Urinary bladder (tissue), 4 donors: ENCODE measurements around the gene TUT7. TPM values are rescaled to one million over a fixed set of nuclear protein-coding genes. Genes with fewer than 3 reads are reported as not detected.

ENCODE experiments used
- DNase-seq: peaks from one replicate; pipeline ENCODE4 v3.0.0-alpha.2; 2015; ENCODE audit errors: extremely low spot score
- H3K27ac ChIP-seq: one replicate; pipeline ENCODE4 v1.5.1; 2013; ENCODE audit warnings: low read depth, mild to moderate bottlenecking, moderate library complexity
- H3K36me3 ChIP-seq: one replicate; pipeline ENCODE4 v1.6.1; 2013; ENCODE audit warnings: mild to moderate bottlenecking, moderate library complexity; ENCODE audit not compliant: insufficient read depth
- H3K4me1 ChIP-seq: one replicate; pipeline ENCODE4 v1.6.1; 2013; ENCODE audit warnings: mild to moderate bottlenecking, moderate library complexity; ENCODE audit not compliant: insufficient read depth
- H3K4me3 ChIP-seq: one replicate; pipeline ENCODE4 v1.5.1; 2013; ENCODE audit warnings: low read depth, low read length
- WGBS: extraction: QIAGEN DNeasy Blood & Tissue Kit; methylation state at CpG from one replicate; pipeline ENCODE4 v1.1.7; 2013; 5-methylcytosine and 5-hydroxymethylcytosine counted together
- polyA plus RNA-seq: library from polyadenylated mRNA; stranded (reverse); fragments of 200-250 nt; gene quantifications from one replicate; pipeline ENCODE4 v1.2.3, GENCODE V29; 2013
- total RNA-seq: library from RNA; depleted of rRNA; stranded (reverse); fragments of >200 nt; gene quantifications from one replicate; pipeline ENCODE4 v1.2.3, GENCODE V29; 2014
- donor health status: healthy with polysubstance abuse.
- donor health status: healthy.

Gene TUT7
- total and polyA plus RNA-seq, 2 donors = 11.6 to 45.0 TPM

DNA sequence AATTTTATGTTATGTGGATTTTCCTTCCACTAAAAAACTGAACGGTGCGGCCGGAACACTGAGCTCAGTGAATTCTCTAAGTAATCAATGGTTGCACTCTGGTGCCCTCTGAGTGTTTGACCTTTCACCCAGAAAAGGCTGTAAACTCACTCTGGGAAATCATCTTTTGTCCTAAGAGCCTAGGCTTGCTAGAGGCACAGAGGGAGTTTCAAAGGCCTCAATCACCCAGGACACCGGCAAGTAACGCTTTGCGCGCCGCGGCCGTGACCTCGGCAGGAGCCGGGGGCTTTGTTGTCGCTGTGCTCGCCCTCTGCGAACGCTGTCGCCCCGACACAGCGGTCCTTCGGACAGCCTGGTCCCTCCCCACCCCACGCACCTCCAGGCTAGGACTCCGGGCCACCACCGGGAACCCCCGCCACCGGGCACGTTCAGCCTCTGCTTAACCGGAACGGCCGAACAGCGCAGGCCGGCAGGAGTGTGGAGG is 72.6 kb downstream of the TUT7 start:
- H3K27ac ChIP-seq = peak overlapping the region; percentile 95
- peaks cover 2% of the 10 kb centered on the region for H3K4me1 ChIP-seq
- no peak for DNase-seq
- under 1% methylated on average over 31 of the region's 31 CpGs for WGBS
- peak overlapping the region; percentile 77 for H3K4me3 ChIP-seq
- H3K36me3 ChIP-seq = no peaks in the 10 kb centered on the region

DNA sequence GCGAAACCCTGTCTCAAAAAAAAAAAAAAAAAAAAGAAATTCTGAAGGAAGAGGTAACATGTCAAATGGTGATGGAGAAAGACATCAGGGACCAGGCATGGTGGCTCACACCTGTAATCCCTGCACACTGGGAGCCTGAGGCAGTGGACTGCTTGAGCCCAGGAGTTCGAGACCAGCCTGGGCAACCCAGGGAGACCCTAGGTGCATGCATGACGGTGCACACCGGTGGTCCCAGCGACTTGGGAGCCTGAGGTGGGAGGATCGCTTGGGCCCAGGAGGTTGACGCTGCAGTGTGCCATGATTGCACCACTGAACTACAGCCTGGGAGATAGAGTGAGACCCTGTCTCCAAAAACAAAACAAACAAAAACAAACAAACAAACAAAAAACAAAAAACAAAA is 73.6 kb downstream of the TUT7 start:
- DNase-seq = no peak
- H3K36me3 ChIP-seq = no peaks in the 10 kb centered on the region
- H3K4me3 ChIP-seq = no peak overlapping the region
- H3K27ac ChIP-seq = no peak overlapping the region
- H3K4me1 ChIP-seq = peaks cover 2% of the 10 kb centered on the region
- WGBS = 96% methylated on average over 7 of the region's 7 CpGs

DNA sequence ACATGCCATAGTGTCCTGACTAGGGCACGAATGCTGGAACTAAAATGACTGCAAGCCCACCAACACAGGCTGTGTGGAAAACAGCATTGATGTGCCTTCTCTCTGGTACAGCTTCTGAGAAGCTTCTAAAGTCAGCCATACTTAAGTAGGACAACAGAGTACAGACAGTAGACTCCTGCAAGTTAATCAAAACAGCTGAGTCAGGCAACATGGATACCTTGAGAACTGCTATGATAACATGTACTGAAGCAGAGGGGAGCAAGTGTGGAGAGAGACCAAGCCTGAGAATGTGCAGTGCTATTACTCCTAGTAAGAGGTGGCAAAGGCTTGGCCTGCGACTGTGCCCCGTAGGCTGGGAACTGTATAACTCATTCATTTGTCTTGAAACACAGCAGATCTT is 74.4 kb downstream of the TUT7 start:
- no peak for DNase-seq
- WGBS = 91% methylated on average over 3 of the region's 3 CpGs
- Histone ChIP-seq H3K4me3 (no peak overlapping the region), H3K36me3 (no peaks in the 10 kb centered on the region), H3K4me1 (peaks cover 2% of the 10 kb centered on the region), H3K27ac (no peak overlapping the region)

DNA sequence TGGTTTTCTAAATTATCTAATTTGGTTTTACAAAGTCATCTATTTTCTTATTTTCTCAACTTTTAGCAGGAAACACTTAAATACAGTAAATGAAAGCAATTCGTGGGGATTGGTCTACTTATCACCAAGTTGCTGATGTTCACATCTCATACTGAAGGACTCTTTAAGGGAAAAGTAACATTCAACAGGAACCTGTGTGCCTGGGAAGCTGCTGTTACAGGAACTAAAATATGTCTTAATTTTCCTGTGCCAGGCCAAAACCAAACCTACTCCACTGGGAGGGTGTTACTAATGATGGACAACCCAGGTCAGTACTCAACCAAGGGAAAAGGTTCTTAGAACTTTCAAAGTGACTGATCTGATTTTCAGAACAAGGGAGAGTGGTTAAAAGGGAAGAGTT is 77.1 kb downstream of the TUT7 start:
- H3K36me3 ChIP-seq = no peaks in the 10 kb centered on the region
- peaks cover 2% of the 10 kb centered on the region for H3K4me1 ChIP-seq
- H3K4me3 ChIP-seq = no peak overlapping the region
- DNase-seq = no peak
- no peak overlapping the region for H3K27ac ChIP-seq
- 54% methylated on average over 1 of the region's 1 CpG for WGBS

DNA sequence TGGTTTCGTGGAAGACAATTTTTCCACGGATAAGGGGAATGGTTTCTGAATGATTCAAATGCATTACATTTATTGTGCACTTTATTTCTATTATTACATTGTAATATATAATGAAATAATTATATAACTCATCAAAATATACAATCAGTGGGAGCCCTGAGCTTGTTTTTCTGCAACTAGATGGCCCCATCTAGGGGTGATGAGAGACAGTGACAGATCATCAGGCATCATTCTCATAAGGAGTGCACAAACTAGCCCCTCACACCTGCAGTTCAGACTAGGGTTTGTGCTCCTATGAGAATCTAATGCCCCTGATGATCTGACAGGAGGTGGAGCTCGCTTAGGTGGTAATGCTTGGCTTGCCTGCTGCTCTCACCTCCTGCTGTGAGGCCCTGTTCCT is 78.2 kb downstream of the TUT7 start:
- Histone ChIP-seq H3K4me3 (no peak overlapping the region), H3K4me1 (peaks cover 2% of the 10 kb centered on the region), H3K36me3 (peaks cover 3% of the 10 kb centered on the region), H3K27ac (no peak overlapping the region)
- DNase-seq = no peak
- WGBS = 89% methylated on average over 3 of the region's 3 CpGs

DNA sequence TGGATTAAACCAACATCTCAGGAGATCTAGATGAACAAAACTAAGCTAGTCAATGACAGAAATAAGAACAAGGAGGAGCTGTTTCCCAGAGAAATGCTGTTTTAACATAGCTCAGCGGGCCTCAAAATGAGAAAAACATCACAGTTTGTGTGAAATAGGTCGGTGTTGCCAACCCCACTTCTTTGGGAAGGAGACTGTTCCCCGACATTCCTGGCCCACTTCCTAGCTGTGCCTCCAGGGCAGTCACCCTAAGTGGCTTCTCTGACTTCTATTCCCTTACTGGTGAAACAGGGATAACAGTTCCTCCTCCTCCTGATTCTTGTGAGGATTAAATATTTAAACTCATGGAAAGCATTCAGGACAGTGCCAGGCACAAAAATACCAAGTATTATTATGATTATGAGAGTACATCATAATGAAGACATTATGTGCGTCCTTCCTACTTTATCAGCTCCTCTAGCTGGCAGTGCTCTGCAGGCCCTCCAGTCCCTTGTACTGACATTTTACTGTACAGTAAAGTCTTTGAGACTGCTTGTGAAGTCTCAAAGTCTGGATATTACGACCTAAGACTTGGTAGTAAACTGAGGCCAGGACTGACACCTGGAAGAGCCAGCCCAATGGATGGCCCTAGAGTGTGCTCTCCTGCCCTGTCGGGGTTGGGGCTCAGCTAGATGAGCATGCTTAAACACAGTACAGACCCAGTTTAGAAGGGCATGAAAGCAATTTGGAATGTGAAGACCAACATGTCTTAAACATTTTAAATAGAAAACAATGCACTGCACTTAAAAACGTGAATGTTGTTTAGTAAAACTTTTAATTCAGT is 79.2 kb downstream of the TUT7 start:
- no peak overlapping the region for H3K27ac ChIP-seq
- H3K4me3 ChIP-seq = no peak overlapping the region
- H3K4me1 ChIP-seq = no peaks in the 10 kb centered on the region
- H3K36me3 ChIP-seq = peaks cover 3% of the 10 kb centered on the region
- 81% methylated on average over 7 of the region's 7 CpGs for WGBS
- no peak for DNase-seq

DNA sequence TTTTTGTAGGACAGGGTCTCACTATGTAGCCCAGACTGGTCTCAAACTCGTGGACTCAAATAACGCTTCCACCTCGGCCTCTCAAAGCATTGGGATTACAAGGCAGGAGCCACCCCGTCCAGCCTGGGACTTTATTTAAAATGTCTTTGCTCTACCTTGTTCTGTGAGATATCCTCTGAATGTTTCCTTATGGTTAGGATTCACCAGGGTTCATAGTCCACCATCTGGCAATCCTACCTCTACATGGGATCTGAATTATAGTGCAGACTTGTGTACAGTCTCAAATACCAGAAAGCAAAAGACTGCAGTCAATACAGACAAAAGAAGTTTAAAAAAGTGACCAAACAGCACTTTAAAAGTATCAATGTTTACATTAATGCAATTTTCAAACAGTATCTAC is 82.0 kb downstream of the TUT7 start:
- no peak overlapping the region for H3K4me3 ChIP-seq
- 93% methylated on average over 4 of the region's 4 CpGs for whole genome bisulfite sequencing
- H3K27ac ChIP-seq = no peak overlapping the region
- DNase-seq = no peak
- no peaks in the 10 kb centered on the region for H3K4me1 ChIP-seq
- peaks cover 5% of the 10 kb centered on the region for H3K36me3 ChIP-seq

DNA sequence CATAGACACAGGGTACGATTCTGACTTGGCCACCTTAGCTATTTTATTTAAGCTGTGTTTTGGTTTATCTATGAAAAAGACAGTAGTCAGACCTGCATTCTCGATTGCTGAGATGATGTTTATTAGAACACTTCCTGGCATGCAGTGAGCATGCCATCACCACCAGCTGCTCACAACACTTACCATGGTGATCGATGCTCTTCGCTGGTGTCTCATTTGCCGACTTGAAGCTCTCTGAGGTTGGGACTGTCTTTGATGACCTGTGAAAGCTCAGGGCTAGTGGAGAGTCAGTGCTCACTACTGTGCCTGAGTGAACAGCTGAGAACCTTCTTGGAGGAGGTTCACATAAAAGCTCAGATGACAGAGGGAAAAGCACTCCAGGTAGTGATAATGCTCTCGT is 90.3 kb downstream of the TUT7 start:
- Histone ChIP-seq H3K4me3 (no peak overlapping the region), H3K36me3 (peaks cover 6% of the 10 kb centered on the region), H3K27ac (no peak overlapping the region), H3K4me1 (no peaks in the 10 kb centered on the region)
- no peak for DNase-seq
- WGBS = 82% methylated on average over 6 of the region's 6 CpGs

DNA sequence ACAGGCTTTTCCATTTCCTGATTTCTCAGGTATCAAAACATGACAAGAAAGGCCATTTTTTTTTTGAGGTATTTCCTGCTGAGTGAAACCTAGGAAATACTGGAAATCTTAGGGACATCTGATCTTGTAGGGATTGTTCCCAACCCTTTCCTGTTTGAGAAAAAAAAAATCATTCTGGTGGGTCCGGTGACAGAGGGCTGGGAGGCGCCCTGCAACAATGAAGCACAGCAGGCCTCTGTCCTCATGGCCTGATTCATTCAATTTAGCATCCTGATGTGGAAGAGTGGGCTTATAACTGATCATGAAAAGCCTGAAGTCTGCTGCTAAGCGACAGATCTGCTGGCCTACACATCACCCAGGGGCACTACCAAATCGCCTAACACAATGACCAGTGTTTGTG is 91.7 kb downstream of the TUT7 start:
- H3K27ac ChIP-seq = no peak overlapping the region
- DNase-seq = no peak
- peaks cover 4% of the 10 kb centered on the region for H3K36me3 ChIP-seq
- H3K4me1 ChIP-seq = no peaks in the 10 kb centered on the region
- WGBS = 87% methylated on average over 4 of the region's 4 CpGs
- H3K4me3 ChIP-seq = no peak overlapping the region

DNA sequence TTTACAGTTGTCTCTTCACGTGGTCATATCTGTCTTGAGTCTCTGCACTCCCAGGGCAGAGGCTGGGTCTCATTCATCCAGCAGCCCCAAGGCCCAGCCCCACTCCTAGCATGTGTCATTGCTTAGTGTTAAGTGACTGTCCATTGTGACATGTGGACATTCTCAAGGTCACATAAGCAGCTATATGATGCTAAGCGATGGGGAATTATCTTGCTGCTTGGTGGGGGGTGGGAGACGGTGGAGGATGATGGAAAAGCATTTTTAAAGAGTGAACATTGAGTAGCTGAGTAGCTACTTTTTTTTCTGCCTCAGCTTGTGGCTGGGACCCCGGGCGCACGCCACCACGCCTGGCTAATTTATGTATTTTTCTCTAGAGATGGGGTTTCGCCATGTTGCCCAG is 94.7 kb downstream of the TUT7 start, which contains the start of gene C9orf153:
TSS of gene C9orf153 (minus strand) at position 101 of the 400 bp plus-strand sequence. CDS start 30,054 bp downstream, outside the sequence.
- no peak for DNase-seq
- no peak within 1 kb of the TSS for H3K27ac ChIP-seq
- H3K4me1 ChIP-seq = no peaks in the 10 kb centered on the region
- no peak within 1 kb of the TSS for H3K4me3 ChIP-seq
- H3K36me3 ChIP-seq = no peaks in the 10 kb centered on the region
- 88% methylated on average over 8 of the region's 8 CpGs for WGBS

DNA sequence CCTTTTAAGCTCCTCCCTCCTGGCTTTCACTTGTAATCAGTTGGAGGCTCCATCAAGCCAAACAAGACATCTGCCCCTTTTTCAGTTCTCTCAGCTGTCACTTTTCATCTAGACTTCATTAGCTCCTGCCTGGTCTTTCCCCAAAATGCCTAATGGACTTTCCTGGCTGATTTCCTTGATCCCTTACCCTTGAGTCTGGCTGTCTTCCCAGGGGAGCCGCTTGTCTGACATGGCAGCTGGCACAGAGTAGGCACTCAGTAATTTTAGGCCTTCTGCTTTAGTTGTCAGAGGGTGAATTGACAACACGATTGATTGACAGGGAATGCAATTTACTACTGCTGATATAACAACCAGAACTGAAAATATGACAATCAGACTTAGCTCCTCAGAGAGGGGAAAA is 96.8 kb downstream of the TUT7 start:
- DNase-seq = no peak
- WGBS = 86% methylated on average over 2 of the region's 2 CpGs
- no peak overlapping the region for H3K27ac ChIP-seq
- no peaks in the 10 kb centered on the region for H3K4me1 ChIP-seq
- H3K4me3 ChIP-seq = no peak overlapping the region
- no peaks in the 10 kb centered on the region for H3K36me3 ChIP-seq

DNA sequence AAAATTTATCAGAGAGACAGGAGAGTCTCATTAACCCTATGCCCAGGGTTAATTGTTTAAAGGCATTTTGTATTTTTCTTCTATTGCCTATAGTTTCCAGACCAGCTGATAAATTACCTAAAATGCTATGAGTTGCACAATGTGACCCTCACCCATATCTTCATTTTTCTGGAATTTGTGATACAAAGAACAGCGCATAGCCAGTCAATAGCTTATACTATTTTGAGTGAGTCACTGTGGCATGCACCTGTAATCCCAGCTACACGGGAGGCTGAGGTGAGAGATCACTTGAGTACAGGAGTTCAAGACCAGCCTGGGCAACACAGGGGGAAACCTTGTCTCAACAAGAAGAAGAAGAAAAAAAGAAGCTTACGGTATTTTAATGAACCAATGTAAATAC is 97.6 kb downstream of the TUT7 start:
- DNase-seq = no peak
- 83% methylated on average over 3 of the region's 3 CpGs for WGBS
- no peaks in the 10 kb centered on the region for H3K36me3 ChIP-seq
- H3K27ac ChIP-seq = no peak overlapping the region
- H3K4me1 ChIP-seq = no peaks in the 10 kb centered on the region
- no peak overlapping the region for H3K4me3 ChIP-seq

DNA sequence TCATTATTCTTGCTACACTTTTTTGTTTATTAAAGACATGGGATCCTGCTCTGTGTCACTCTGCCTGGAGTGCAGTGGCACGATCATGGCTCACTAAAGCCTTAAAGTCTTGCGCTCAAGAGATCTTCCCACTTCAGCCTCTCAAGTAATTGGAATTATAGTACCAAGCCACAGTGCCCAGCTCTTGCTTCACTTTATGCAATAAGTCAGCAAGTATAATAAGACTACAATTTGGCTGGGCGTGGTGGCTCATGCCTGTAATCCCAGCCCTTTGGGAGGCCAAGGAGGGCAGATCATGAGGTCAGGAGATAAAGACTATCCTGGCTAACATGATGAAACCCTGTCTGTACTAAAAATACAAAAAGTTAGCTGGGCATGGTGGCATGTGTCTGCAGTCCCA is 100.6 kb downstream of the TUT7 start:
- Histone ChIP-seq H3K27ac (no peak overlapping the region), H3K4me1 (no peaks in the 10 kb centered on the region), H3K36me3 (no peaks in the 10 kb centered on the region), H3K4me3 (no peak overlapping the region)
- WGBS = 98% methylated on average over 3 of the region's 3 CpGs
- no peak for DNase-seq

DNA sequence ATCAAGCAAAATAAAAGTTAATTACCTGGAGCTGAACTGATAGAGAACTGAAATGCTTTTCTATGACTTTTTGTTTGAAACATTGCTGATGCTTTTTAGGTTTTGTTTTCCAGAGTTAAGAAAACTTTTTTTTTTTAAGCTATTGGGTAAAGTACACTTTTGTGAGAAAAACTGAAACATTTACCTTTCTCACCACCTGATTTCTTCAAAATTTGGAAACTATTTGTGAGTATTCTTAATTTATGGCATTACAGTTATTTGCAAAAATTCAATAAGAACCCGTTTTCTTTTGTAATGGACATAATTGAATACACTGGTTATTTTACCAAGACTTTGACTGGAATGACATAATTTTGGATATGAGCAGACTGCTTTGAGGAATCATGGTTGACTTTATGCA is 101.3 kb downstream of the TUT7 start:
- Histone ChIP-seq H3K27ac (no peak overlapping the region), H3K4me3 (no peak overlapping the region), H3K36me3 (no peaks in the 10 kb centered on the region), H3K4me1 (no peaks in the 10 kb centered on the region)
- WGBS = 93% methylated on average over 1 of the region's 1 CpG
- no peak for DNase-seq
